GM20000 (cell line): ENCODE results near the gene MACROD1.
A peak's percentile ranks its signal among the peaks of the same experiment; 100 is the strongest.

Experiments
- DNase-seq: peaks from one replicate; pipeline ENCODE4 v3.0.0; 2012; ENCODE audit warnings: low spot score
- TF ChIP-seq, protein P1 (sequence below): IDR thresholded peaks from 2 replicates; pipeline ENCODE4 v1.5.1; 2012; ENCODE audit warnings: mild to moderate bottlenecking, control low read depth; ENCODE audit errors: extremely low read depth, missing control alignments

The MACROD1 gene

DNA sequence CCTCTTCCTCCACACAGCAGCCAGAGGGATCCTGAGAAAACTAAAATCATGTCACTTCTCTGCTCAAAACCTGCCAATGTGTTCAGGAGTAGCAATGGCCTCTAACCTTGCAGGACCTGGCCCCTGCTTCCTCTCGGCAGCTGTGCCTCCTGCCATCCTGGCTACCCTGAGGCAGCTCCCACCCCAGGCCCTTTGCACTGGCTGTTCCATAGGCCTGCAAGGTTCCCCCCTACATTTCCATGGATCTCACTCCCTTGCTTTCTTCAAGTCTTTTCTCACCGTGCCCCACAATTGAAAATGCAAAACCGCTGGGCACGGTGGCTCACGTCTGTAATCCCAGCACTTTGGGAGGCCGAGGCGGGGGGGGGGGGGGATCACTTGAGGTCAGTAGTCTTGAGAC is 18.0 kb upstream of the MACROD1 start:
- TF ChIP-seq, protein P1, sequence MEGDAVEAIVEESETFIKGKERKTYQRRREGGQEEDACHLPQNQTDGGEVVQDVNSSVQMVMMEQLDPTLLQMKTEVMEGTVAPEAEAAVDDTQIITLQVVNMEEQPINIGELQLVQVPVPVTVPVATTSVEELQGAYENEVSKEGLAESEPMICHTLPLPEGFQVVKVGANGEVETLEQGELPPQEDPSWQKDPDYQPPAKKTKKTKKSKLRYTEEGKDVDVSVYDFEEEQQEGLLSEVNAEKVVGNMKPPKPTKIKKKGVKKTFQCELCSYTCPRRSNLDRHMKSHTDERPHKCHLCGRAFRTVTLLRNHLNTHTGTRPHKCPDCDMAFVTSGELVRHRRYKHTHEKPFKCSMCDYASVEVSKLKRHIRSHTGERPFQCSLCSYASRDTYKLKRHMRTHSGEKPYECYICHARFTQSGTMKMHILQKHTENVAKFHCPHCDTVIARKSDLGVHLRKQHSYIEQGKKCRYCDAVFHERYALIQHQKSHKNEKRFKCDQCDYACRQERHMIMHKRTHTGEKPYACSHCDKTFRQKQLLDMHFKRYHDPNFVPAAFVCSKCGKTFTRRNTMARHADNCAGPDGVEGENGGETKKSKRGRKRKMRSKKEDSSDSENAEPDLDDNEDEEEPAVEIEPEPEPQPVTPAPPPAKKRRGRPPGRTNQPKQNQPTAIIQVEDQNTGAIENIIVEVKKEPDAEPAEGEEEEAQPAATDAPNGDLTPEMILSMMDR = no peak
- no peak for DNase-seq

DNA sequence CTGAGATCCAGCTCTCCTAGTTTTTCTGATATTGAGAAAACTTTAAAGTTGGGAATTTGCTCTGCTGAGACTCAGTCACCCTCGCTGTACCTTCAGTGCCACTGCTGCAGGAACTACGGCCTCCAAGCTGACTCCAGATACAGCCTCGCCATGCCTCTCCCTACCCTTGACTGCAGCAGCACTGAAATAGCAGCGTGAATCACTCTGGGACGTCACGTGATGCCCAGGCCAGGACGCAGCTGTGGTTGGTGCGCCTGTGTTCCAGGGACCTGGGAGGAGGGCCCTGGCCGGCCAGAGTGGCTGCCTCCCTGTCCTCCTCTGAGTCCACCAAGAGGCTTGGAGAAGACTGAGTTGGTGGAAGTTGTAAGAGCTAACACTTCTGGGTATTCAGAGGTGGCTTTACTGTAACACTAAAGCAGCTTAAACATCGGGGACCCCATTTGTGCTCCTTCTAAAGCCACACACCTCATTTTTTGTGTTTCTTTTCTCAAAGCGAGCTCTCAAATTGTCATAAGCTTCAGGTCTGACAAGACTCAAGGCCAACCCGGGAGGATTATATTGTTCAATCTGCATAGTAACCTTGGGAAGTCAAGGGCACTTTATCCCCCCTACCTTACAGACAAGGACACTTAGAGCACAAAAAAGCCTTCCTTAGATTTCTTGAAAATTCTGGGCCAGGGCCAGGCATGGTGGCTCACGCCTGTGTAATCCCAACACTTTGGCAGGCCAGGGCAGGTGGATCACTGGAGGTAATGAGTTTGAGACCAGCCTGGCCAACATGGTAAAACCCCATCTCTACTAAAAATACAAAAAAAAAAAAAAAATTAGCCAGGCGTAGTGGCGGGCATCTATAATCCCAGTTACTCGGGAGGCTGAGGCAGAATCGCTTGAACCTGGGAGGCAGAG is 15.8 kb upstream of the MACROD1 start:
- DNase-seq = peak; percentile 69
- TF ChIP-seq, protein P1 = no peak

DNA sequence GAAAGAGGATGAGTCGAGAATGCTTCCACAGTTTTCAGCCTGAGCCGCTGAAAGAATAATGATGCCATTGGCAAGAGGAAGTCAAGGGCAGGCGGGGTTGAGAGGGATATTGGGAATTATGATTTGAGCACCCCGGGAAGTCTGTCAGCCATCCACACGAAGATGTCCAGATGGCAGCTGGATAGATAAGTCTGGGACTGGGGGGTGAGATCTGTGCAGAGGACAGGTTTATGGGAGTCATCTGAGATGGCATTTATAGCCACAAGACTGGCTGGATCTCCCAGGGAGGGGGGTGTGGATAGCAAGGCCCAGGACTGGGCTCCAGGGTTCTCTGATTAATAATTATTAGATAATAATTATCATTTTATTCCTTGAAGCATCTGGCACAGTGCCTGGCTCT is 15.0 kb upstream of the MACROD1 start:
- DNase-seq = no peak

DNA sequence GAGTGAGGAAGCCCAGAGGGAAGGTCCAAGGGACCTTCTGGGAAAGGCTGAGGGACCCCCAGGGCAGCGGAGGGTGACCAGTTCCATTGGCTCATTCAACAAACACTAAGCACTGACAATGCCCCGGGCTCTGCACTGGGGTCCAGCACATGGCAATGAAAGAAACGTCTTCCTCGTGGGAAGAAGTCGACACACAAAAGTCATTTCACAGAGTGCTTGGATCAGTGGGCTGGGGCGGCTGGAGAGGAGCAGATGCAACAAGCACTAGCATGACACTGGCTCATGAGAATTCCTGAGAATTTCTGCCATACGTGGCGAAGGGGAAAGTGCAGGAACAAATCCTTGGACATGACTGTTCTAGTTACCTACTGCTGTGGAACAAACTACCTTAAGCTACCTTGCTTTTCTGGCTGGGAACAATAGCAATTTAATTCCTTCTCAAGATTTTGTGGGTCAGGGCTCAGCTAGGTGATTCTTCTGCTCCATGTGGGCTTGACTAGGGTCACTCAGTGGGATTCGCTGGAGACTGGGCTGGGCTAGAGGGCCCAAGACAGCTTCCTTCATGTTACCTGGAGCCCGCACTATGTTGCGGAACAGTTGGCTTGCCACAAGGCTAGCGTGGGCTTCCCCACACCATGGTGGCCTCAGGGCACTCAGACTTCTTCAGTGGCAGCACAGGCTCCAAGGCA is 13.2 kb upstream of the MACROD1 start:
- no peak for DNase-seq
- TF ChIP-seq, protein P1 = no peak

More for the DNA sequence above, 15.0 kb upstream of the MACROD1 start:
- TF ChIP-seq, protein P1 = no peak

DNA sequence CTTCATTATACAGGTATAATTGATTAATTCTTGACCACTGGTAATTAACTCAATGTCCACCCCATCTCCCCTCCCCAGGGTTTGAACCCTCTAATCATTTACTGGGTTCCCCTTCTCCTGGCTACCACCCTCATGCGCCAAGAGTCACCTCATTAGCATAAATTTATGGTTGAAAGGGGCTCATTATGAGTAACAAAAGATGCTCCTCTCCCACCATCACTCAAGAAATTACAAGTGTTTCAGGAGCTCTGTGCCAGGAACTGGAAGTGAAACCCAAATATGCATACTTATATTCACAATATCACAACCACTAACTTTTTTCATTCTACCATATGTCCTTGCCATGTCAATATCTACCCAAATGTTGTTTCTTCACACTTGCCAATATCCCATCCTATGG is 12.3 kb upstream of the MACROD1 start:
- TF ChIP-seq, protein P1 = no peak
- no peak for DNase-seq

DNA sequence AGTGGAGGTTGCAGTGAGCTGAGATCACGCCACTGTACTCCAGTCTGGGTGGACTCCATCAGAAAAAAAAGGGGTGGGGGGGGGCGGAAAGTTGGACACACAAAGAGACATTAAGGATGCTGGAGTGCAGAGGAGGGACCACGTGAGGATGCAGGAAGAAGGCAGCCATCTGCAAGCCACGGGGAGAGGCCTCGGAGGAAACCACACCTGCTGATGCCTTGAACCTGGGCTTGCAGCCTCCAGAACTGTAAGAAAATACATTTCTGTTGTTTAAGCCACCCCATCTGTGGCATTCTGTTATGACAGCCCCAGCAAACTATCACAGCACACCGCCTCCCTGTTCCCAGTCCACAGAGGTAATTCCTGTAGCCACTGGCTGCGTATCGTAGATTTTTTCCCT is 10.8 kb upstream of the MACROD1 start:
- no peak for DNase-seq
- TF ChIP-seq, protein P1 = no peak
